ENCODE data around the gene DPPA3.

- no peak for TF ChIP-seq PAWR (CRISPR knock-in tag; IDR thresholded peaks at IDR 0.05; ENCODE audit: borderline replicate concordance)
- TF ChIP-seq RAD21 (CRISPR knock-in tag; IDR thresholded peaks at IDR 0.05) = no peak
- TF ChIP-seq POLR2AphosphoS5 (IDR thresholded peaks at IDR 0.05; ENCODE audit: low read depth, low read length) = no peak
- no peak for TF ChIP-seq KLF6 (CRISPR knock-in tag; IDR thresholded peaks at IDR 0.05)
- TF ChIP-seq FOXP1 (IDR thresholded peaks at IDR 0.05) = no peak
- TF ChIP-seq FOXP1 (CRISPR knock-in tag; IDR thresholded peaks at IDR 0.05) = no peak
Observed at GRCh38 chr12:7758766-7759140, 47.5 kb downstream of the DPPA3 start.

All from HepG2 (cell line).